SU-DHL-6 (cell line): ENCODE results near the gene CRYZL1.

Source experiments
- EZH2phosphoT487 ChIP-seq: fragments of 200-600 bp; sonication (generic), shearing (Covaris generic); conservative IDR thresholded peaks from 2 replicates; pipeline ENCODE4 v1.6.1; 2018; ENCODE audit warnings: mild to moderate bottlenecking, antibody characterized with exemption, low read length, moderate library complexity, mixed read lengths
- TF ChIP-seq, protein P1 (sequence below): fragments of 200-600 bp; sonication (generic); IDR thresholded peaks from one replicate; pipeline ENCODE4 v1.5.1; 2017; ENCODE audit warnings: antibody characterized with exemption, mild to moderate bottlenecking, low read length, moderate library complexity; ENCODE audit not compliant: insufficient read depth, poor library complexity, severe bottlenecking

DNA sequence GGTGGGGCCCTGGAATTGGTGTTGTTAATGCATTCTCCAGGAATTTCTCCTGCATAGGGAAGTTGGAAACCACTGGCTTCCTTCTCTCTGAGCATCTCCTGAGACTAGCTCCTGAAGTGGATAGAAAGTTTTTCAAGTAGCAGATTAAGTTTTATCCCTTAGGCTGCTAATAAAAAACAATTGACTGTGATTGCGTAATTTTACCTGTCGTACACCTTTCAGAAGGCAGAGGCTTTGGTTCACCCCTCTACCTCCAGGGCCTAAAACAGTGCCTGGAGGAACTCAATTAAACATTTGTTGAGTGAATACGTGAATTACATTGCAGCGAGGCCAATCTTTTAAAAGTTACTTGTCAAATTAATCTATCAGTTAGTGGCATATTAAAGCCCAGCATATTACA, 4.2 kb upstream of the CRYZL1 start:
- TF ChIP-seq, protein P1, sequence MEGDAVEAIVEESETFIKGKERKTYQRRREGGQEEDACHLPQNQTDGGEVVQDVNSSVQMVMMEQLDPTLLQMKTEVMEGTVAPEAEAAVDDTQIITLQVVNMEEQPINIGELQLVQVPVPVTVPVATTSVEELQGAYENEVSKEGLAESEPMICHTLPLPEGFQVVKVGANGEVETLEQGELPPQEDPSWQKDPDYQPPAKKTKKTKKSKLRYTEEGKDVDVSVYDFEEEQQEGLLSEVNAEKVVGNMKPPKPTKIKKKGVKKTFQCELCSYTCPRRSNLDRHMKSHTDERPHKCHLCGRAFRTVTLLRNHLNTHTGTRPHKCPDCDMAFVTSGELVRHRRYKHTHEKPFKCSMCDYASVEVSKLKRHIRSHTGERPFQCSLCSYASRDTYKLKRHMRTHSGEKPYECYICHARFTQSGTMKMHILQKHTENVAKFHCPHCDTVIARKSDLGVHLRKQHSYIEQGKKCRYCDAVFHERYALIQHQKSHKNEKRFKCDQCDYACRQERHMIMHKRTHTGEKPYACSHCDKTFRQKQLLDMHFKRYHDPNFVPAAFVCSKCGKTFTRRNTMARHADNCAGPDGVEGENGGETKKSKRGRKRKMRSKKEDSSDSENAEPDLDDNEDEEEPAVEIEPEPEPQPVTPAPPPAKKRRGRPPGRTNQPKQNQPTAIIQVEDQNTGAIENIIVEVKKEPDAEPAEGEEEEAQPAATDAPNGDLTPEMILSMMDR = no peak
- TF ChIP-seq EZH2phosphoT487 = no peak
